Subcutaneous adipose tissue (tissue), 4 donors: ENCODE data around the gene EPC2. TPM values are rescaled to one million over a fixed set of nuclear protein-coding genes. Genes with fewer than 3 reads are reported as not detected.

Experiments
- CTCF ChIP-seq: fragments of 450-650 bp; IDR thresholded peaks from one replicate; pipeline ENCODE4 v1.5.1; 2016; ENCODE audit warnings: low read depth, mild to moderate bottlenecking, control low read depth, antibody characterized with exemption, moderate library complexity
- total RNA-seq, 4 donors: library from RNA; depleted of rRNA; stranded (reverse); fragments of >200 nt; gene quantifications; one replicate each; pipeline ENCODE4 v1.1.0, GENCODE V29; 2016

EPC2 gene
- total RNA-seq, 4 donors from 2014 or later: 26.2 to 56.1 (median 30.9) TPM

- no peak for TF ChIP-seq CTCF
These were observed 36.9 kb downstream of the EPC2 start for GRCh38 chr2:148681443-148681842.

GRCh38 chr2:148684507-148684906 is 40.0 kb downstream of the EPC2 start:
- TF ChIP-seq CTCF: no peak

GRCh38 chr2:148687543-148687942 is 43.0 kb downstream of the EPC2 start:
- no peak for TF ChIP-seq CTCF

- TF ChIP-seq CTCF: no peak
These were observed 52.4 kb downstream of the EPC2 start for GRCh38 chr2:148696985-148697384.

- no peak for TF ChIP-seq CTCF
These were observed 55.3 kb downstream of the EPC2 start for GRCh38 chr2:148699830-148700229.

- TF ChIP-seq CTCF: no peak
These were observed 56.5 kb downstream of the EPC2 start for GRCh38 chr2:148701039-148701438.

- TF ChIP-seq CTCF: no peak
These were observed 57.3 kb downstream of the EPC2 start for GRCh38 chr2:148701877-148702276.

GRCh38 chr2:148702475-148702874 is 57.9 kb downstream of the EPC2 start:
- no peak for TF ChIP-seq CTCF
